Smooth muscle cell (in vitro differentiated cells): ENCODE data around the gene FAM186B. TPM values are rescaled to one million over a fixed set of nuclear protein-coding genes. Genes with fewer than 3 reads are reported as not detected.

Source experiments
- DNase-seq: peaks from one replicate; lab custom pipeline; 2025; ENCODE audit not compliant: unreplicated experiment; lab: John Stamatoyannopoulos, UW
- H2AFZ ChIP-seq: fragments of 200-600 bp; sonication (generic); 2 replicates; pipeline ENCODE4 v1.6.0; 2016; ENCODE audit warnings: antibody characterized with exemption, low read depth, mild to moderate bottlenecking
- H3F3A ChIP-seq: fragments of 200-600 bp; sonication (generic); 2 replicates; pipeline ENCODE4 v1.6.0; 2017; ENCODE audit warnings: antibody characterized with exemption, low read depth
- H3K27ac ChIP-seq: fragments of 200-600 bp; sonication (generic); 2 replicates; pipeline ENCODE4 v1.5.1; 2016; ENCODE audit warnings: low read depth, mild to moderate bottlenecking
- H3K27me3 ChIP-seq: fragments of 200-600 bp; sonication (generic); 2 replicates; pipeline ENCODE4 v1.6.1; 2016; ENCODE audit warnings: low read depth, mild to moderate bottlenecking
- H3K36me3 ChIP-seq: fragments of 200-600 bp; sonication (generic); 2 replicates; pipeline ENCODE4 v1.5.1; 2016; ENCODE audit warnings: low read depth
- H3K4me1 ChIP-seq: fragments of 200-600 bp; sonication (generic); 2 replicates; pipeline ENCODE4 v1.5.1; 2016; ENCODE audit warnings: low read depth
- H3K4me2 ChIP-seq: fragments of 200-600 bp; sonication (generic); 2 replicates; pipeline ENCODE4 v1.6.0; 2016; ENCODE audit warnings: mild to moderate bottlenecking
- H3K4me3 ChIP-seq: fragments of 200-600 bp; sonication (generic); 2 replicates; pipeline ENCODE4 v1.5.1; 2016; ENCODE audit warnings: mild to moderate bottlenecking
- H3K79me2 ChIP-seq: fragments of 200-600 bp; sonication (generic); 2 replicates; pipeline ENCODE4 v1.6.0; 2016; ENCODE audit warnings: low read depth, mild to moderate bottlenecking
- H3K9ac ChIP-seq: fragments of 200-600 bp; sonication (generic); 2 replicates; pipeline ENCODE4 v1.6.0; 2016; ENCODE audit warnings: low read depth
- H3K9me3 ChIP-seq: fragments of 200-600 bp; sonication (generic); replicated peaks from 2 replicates; pipeline ENCODE4 v1.5.1; 2016; ENCODE audit warnings: low read depth
- H4K20me1 ChIP-seq: fragments of 200-600 bp; sonication (generic); 2 replicates; pipeline ENCODE4 v1.6.0; 2016; ENCODE audit warnings: low read depth
- WGBS: methylation state at CpG from one replicate; pipeline ENCODE4 v1.1.7; 2016; ENCODE audit warnings: low lambda C conversion rate; 5-methylcytosine and 5-hydroxymethylcytosine counted together
- polyA plus RNA-seq: library from polyadenylated mRNA; unstranded; fragments of >200 nt; fragmentation: Nextera tagmentation; extraction: Ambion mirVana; gene quantifications from 2 replicates; pipeline ENCODE4 v1.2.1, GENCODE V29; 2016
- total RNA-seq: library from RNA; depleted of rRNA; stranded (reverse); fragments of >200 nt; gene quantifications from 2 replicates; pipeline ENCODE4 v1.2.3, GENCODE V29; 2014
- TF ChIP-seq, protein P1 (sequence below): fragments of 200-600 bp; sonication (generic); IDR thresholded peaks from 2 replicates; pipeline ENCODE4 v1.5.1; 2017; ENCODE audit warnings: borderline replicate concordance, mild to moderate bottlenecking, antibody characterized with exemption; ENCODE audit not compliant: insufficient read depth, poor library complexity, severe bottlenecking

Gene FAM186B
- total and polyA plus RNA-seq, 2 experiments from 2014 or later = 0.18 to 1.3 TPM

- H3K79me2 ChIP-seq = peaks cover 36% of the 10 kb centered on the region
- TF ChIP-seq, protein P1, sequence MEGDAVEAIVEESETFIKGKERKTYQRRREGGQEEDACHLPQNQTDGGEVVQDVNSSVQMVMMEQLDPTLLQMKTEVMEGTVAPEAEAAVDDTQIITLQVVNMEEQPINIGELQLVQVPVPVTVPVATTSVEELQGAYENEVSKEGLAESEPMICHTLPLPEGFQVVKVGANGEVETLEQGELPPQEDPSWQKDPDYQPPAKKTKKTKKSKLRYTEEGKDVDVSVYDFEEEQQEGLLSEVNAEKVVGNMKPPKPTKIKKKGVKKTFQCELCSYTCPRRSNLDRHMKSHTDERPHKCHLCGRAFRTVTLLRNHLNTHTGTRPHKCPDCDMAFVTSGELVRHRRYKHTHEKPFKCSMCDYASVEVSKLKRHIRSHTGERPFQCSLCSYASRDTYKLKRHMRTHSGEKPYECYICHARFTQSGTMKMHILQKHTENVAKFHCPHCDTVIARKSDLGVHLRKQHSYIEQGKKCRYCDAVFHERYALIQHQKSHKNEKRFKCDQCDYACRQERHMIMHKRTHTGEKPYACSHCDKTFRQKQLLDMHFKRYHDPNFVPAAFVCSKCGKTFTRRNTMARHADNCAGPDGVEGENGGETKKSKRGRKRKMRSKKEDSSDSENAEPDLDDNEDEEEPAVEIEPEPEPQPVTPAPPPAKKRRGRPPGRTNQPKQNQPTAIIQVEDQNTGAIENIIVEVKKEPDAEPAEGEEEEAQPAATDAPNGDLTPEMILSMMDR = no peak
- H4K20me1 ChIP-seq = no peaks in the 10 kb centered on the region
Observed at GRCh38 chr12:49568442-49569162, 36.8 kb downstream of the FAM186B start.

GRCh38 chr12:49567611-49568441 is 37.6 kb downstream of the FAM186B start, which contains the start of gene MCRS1:
Gene MCRS1 (minus strand): TSS chr12:49568142. CDS start chr12:49566731, 1,411 bp downstream.
- DNase-seq = peak; percentile 85
- no peaks in the 10 kb centered on the region for H3K9me3 ChIP-seq
- no peaks in the 10 kb centered on the region for H3K27me3 ChIP-seq
- WGBS = 1% methylated on average over 54 of the region's 54 CpGs
- H3K4me1 ChIP-seq = peaks cover 11% of the 10 kb centered on the region
- no peaks in the 10 kb centered on the region for H4K20me1 ChIP-seq
- TF ChIP-seq, protein P1 = no peak
- H3K36me3 ChIP-seq = no peaks in the 10 kb centered on the region
- H3K27ac ChIP-seq = peak within 1 kb of the TSS; percentile 86
- peak within 1 kb of the TSS; percentile 91 for H3K9ac ChIP-seq
- peaks cover 36% of the 10 kb centered on the region for H3K79me2 ChIP-seq
- H3K4me3 ChIP-seq = peak within 1 kb of the TSS; percentile 84
- H3K4me2 ChIP-seq = peak within 1 kb of the TSS; percentile 98
- H2AFZ ChIP-seq = peak within 1 kb of the TSS; percentile 97
- no peaks in the 10 kb centered on the region for H3F3A ChIP-seq

More at GRCh38 chr12:49568442-49569162, 36.8 kb downstream of the FAM186B start:
- H3K9ac ChIP-seq = peak overlapping the region; percentile 91
- DNase-seq = no peak
- WGBS = 6% methylated on average over 19 of the region's 19 CpGs
- H3K4me3 ChIP-seq = peak overlapping the region; percentile 84
- no peaks in the 10 kb centered on the region for H3K36me3 ChIP-seq
- peak overlapping the region; percentile 86 for H3K27ac ChIP-seq
- H3K4me1 ChIP-seq = peaks cover 11% of the 10 kb centered on the region
- H3F3A ChIP-seq = no peaks in the 10 kb centered on the region
- peak overlapping the region; percentile 97 for H2AFZ ChIP-seq
- H3K9me3 ChIP-seq = no peaks in the 10 kb centered on the region
- peak overlapping the region; percentile 98 for H3K4me2 ChIP-seq
- no peaks in the 10 kb centered on the region for H3K27me3 ChIP-seq

DNA sequence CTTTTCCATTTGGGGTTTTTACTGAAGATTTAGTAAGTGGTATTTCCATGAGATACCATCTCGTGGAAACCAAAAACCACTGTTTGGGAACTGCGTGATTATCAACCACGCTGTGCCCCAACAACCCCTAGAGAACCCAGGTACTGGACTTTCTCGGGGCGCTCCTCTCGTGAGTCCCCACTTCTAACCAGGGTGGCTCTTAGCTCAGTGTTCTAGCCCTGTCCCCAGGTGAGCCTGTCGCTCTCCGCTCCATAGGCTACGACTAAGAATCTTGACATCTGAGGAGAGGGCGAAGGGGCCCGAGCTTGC is 38.2 kb downstream of the FAM186B start:
- WGBS = 5% methylated on average over 11 of the region's 11 CpGs
- no peak overlapping the region for H3K27ac ChIP-seq
- no peaks in the 10 kb centered on the region for H3F3A ChIP-seq
- no peaks in the 10 kb centered on the region for H3K27me3 ChIP-seq
- H2AFZ ChIP-seq = peak overlapping the region; percentile 97
- H3K4me2 ChIP-seq = peak overlapping the region; percentile 98
- no peak for DNase-seq
- H3K4me1 ChIP-seq = peaks cover 11% of the 10 kb centered on the region
- TF ChIP-seq, protein P1 = no peak
- peak overlapping the region; percentile 84 for H3K4me3 ChIP-seq
- H3K36me3 ChIP-seq = no peaks in the 10 kb centered on the region
- peak overlapping the region; percentile 91 for H3K9ac ChIP-seq
- peaks cover 36% of the 10 kb centered on the region for H3K79me2 ChIP-seq
- no peaks in the 10 kb centered on the region for H3K9me3 ChIP-seq
- H4K20me1 ChIP-seq = no peaks in the 10 kb centered on the region
